Stimulated activated naive CD4-positive, alpha-beta T cell treated with Interleukin-2 at 50 U/mL for 16 hours (primary cell): ENCODE results near the gene DSCAML1.

Experiments
- DNase-seq: peaks from one replicate; lab custom pipeline; 2025; lab: John Stamatoyannopoulos, UW

Gene DSCAML1

GRCh38 chr11:117830674-117831351 lies 33.8 kb upstream of the DSCAML1 start:
- DNase-seq: no peak

- DNase-seq: no peak
Observed at GRCh38 chr11:117830072-117830471, 33.1 kb upstream of the DSCAML1 start.

- DNase-seq: no peak
Observed at GRCh38 chr11:117829369-117829725, 32.3 kb upstream of the DSCAML1 start.

- peak; percentile 75 for DNase-seq
Observed at GRCh38 chr11:117828611-117829368, 31.8 kb upstream of the DSCAML1 start.

GRCh38 chr11:117827521-117828511 lies 30.8 kb upstream of the DSCAML1 start:
- DNase-seq: no peak

GRCh38 chr11:117826832-117827231 lies 29.8 kb upstream of the DSCAML1 start:
- DNase-seq: no peak

- no peak for DNase-seq
Observed at GRCh38 chr11:117826190-117826570, 29.2 kb upstream of the DSCAML1 start.

- DNase-seq: no peak
Observed at GRCh38 chr11:117825538-117826189, 28.6 kb upstream of the DSCAML1 start.

- DNase-seq: no peak
Observed at GRCh38 chr11:117824571-117825537, 27.8 kb upstream of the DSCAML1 start, which contains the start of gene FXYD2. FXYD2 (minus strand) TSS chr11:117824744; CDS start chr11:117824678, 66 bp downstream.

- DNase-seq: no peak
Observed at GRCh38 chr11:117823946-117824420, 27.0 kb upstream of the DSCAML1 start.

GRCh38 chr11:117823294-117823945 lies 26.4 kb upstream of the DSCAML1 start:
- DNase-seq: no peak

GRCh38 chr11:117822074-117823033 lies 25.3 kb upstream of the DSCAML1 start:
- peak; percentile 40 for DNase-seq

- no peak for DNase-seq
Observed at GRCh38 chr11:117821431-117821830, 24.4 kb upstream of the DSCAML1 start.

- no peak for DNase-seq
Observed at GRCh38 chr11:117820516-117820915, 23.5 kb upstream of the DSCAML1 start.

GRCh38 chr11:117820071-117820470 lies 23.1 kb upstream of the DSCAML1 start:
- no peak for DNase-seq

GRCh38 chr11:117819096-117820040 lies 22.4 kb upstream of the DSCAML1 start:
- no peak for DNase-seq

GRCh38 chr11:117818041-117818873 lies 21.2 kb upstream of the DSCAML1 start:
- DNase-seq: peak; percentile 53
